Left renal cortex interstitium (tissue), 4 donors: Measurements from ENCODE around the gene DEGS1. TPM values are rescaled to one million over a fixed set of nuclear protein-coding genes. Genes with fewer than 3 reads are reported as not detected.
"Not testable (repeated sequence)": the region's sequence is repeated elsewhere in the genome, so short reads cannot be mapped to it uniquely, and the experiment has no call there.

Experiments
- DNase-seq, 4 donors: peaks; one replicate each; pipeline ENCODE4 v3.0.0-alpha.2; 2013; ENCODE audit warnings: low read depth in 4 of 4, low spot score in 2 of 4, missing footprints in 1 of 4
- polyA plus RNA-seq, 4 donors: library from polyadenylated mRNA; unstranded; fragments of 120-200 nt; gene quantifications; one replicate each; pipeline ENCODE4 v1.2.1, GENCODE V29; 2013; ENCODE audit not compliant: insufficient read length in 4 of 4

DEGS1 gene
- polyA plus RNA-seq, 4 donors = 52.0 to 70.0 (median 58.9) TPM

GRCh38 chr1:224178894-224179293 lies 4.1 kb upstream of the DEGS1 start:
- DNase-seq = no peak

GRCh38 chr1:224180783-224181452 lies 2.1 kb upstream of the DEGS1 start:
- DNase-seq = no peak

GRCh38 chr1:224181453-224181810 lies 1.6 kb upstream of the DEGS1 start:
- DNase-seq = no peak

- peak in 1 of 4 donors; percentile 63 for DNase-seq
Observed at GRCh38 chr1:224182057-224182865, 779 bp upstream of the DEGS1 start.

GRCh38 chr1:224183591-224184312 lies 712 bp downstream of the DEGS1 start:
- peak in 3 of 4 donors; percentile 40 to 47 (median 42) for DNase-seq

- DNase-seq = no peak
Observed at GRCh38 chr1:224185208-224185607, 2.2 kb downstream of the DEGS1 start.

- DNase-seq = no peak
Observed at GRCh38 chr1:224188286-224188685, 5.2 kb downstream of the DEGS1 start.

GRCh38 chr1:224189561-224189960 lies 6.5 kb downstream of the DEGS1 start:
- no peak for DNase-seq

- no peak for DNase-seq
Observed at GRCh38 chr1:224192082-224192788, 9.2 kb downstream of the DEGS1 start.

GRCh38 chr1:224193319-224193966 lies 10.4 kb downstream of the DEGS1 start:
- DNase-seq = no peak

GRCh38 chr1:224196813-224197600 lies 14.0 kb downstream of the DEGS1 start:
- DNase-seq = no peak

GRCh38 chr1:224198572-224198971 lies 15.5 kb downstream of the DEGS1 start:
- DNase-seq = no peak

GRCh38 chr1:224199679-224200078 lies 16.6 kb downstream of the DEGS1 start:
- DNase-seq = no peak

- DNase-seq = no peak
Observed at GRCh38 chr1:224201383-224201782, 18.3 kb downstream of the DEGS1 start.

GRCh38 chr1:224201853-224202252 lies 18.8 kb downstream of the DEGS1 start:
- no peak for DNase-seq

- no peak for DNase-seq
Observed at GRCh38 chr1:224203243-224204016, 20.4 kb downstream of the DEGS1 start.

- DNase-seq = no peak
Observed at GRCh38 chr1:224205438-224205840, 22.4 kb downstream of the DEGS1 start.

GRCh38 chr1:224205931-224206538 lies 23.0 kb downstream of the DEGS1 start:
- not testable (repeated sequence) for DNase-seq
